Neutrophil (primary cell): ENCODE measurements around the gene CDH3.

Experiments
- H3K27ac ChIP-seq: fragments of 200-600 bp; sonication (generic); 2 replicates; pipeline ENCODE4 v1.5.1; 2016; ENCODE audit warnings: mild to moderate bottlenecking, moderate library complexity
- H3K27me3 ChIP-seq: fragments of 200-600 bp; sonication (generic); 2 replicates; pipeline ENCODE4 v1.6.0; 2016; ENCODE audit warnings: mild to moderate bottlenecking
- H3K36me3 ChIP-seq: fragments of 200-600 bp; sonication (generic); 2 replicates; pipeline ENCODE4 v1.5.1; 2017
- H3K4me1 ChIP-seq, 2 experiments: fragments of 200-600 bp in 1 of 2; sonication (generic) in 1 of 2; 1 replicate in 1 of 2; 2 replicates in 1 of 2; pipeline versions ENCODE4 v1.5.1 to v1.6.1; 2013 to 2016; ENCODE audit warnings: low read depth in 1 of 2, low read length in 1 of 2, mild to moderate bottlenecking in 1 of 2, moderate library complexity in 1 of 2; ENCODE audit not compliant: control insufficient read depth in 1 of 2, insufficient read depth in 1 of 2
- H3K4me3 ChIP-seq, 2 experiments: fragments of 200-600 bp in 1 of 2; sonication (generic) in 1 of 2; 1 replicate in 1 of 2; 2 replicates in 1 of 2; pipeline ENCODE4 v1.5.1; 2013 to 2016; ENCODE audit warnings: low read depth in 1 of 2, low read length in 1 of 2, mild to moderate bottlenecking in 1 of 2, moderate library complexity in 1 of 2
- H3K9me3 ChIP-seq: fragments of 200-600 bp; sonication (generic); 2 replicates; pipeline ENCODE4 v1.5.1; 2016
- CTCF ChIP-seq: fragments of 200-600 bp; sonication (generic); IDR thresholded peaks from 2 replicates; pipeline ENCODE4 v1.5.1; 2016; ENCODE audit warnings: antibody characterized with exemption

The CDH3 gene

GRCh38 chr16:68658974-68659360, 13.9 kb downstream of the CDH3 start:
- Histone ChIP-seq H3K4me3 (no peak overlapping the region), H3K9me3 (no peaks in the 10 kb centered on the region), H3K27ac (no peak overlapping the region), H3K27me3 (peaks cover 33% of the 10 kb centered on the region), H3K36me3 (no peaks in the 10 kb centered on the region), H3K4me1 (no peaks in the 10 kb centered on the region)
- TF ChIP-seq CTCF = no peak

- H3K4me1 ChIP-seq = no peaks in the 10 kb centered on the region
These were observed 14.6 kb downstream of the CDH3 start for GRCh38 chr16:68659412-68660358.

GRCh38 chr16:68660359-68660795, 15.3 kb downstream of the CDH3 start:
- no peaks in the 10 kb centered on the region for H3K9me3 ChIP-seq
- no peak for TF ChIP-seq CTCF
- no peaks in the 10 kb centered on the region for H3K36me3 ChIP-seq
- H3K4me3 ChIP-seq = no peak overlapping the region
- peaks cover 33% of the 10 kb centered on the region for H3K27me3 ChIP-seq
- H3K4me1 ChIP-seq = no peaks in the 10 kb centered on the region
- H3K27ac ChIP-seq = no peak overlapping the region

More at GRCh38 chr16:68659412-68660358, 14.6 kb downstream of the CDH3 start:
- no peak for TF ChIP-seq CTCF
- H3K36me3 ChIP-seq = no peaks in the 10 kb centered on the region
- no peak overlapping the region for H3K4me3 ChIP-seq
- no peaks in the 10 kb centered on the region for H3K9me3 ChIP-seq
- peaks cover 33% of the 10 kb centered on the region for H3K27me3 ChIP-seq
- no peak overlapping the region for H3K27ac ChIP-seq

- TF ChIP-seq CTCF = no peak
- Histone ChIP-seq H3K4me1 (no peaks in the 10 kb centered on the region), H3K4me3 (no peak overlapping the region), H3K27me3 (peaks cover 26% of the 10 kb centered on the region), H3K36me3 (no peaks in the 10 kb centered on the region), H3K27ac (no peak overlapping the region), H3K9me3 (no peaks in the 10 kb centered on the region)
These were observed 16.9 kb downstream of the CDH3 start for GRCh38 chr16:68662035-68662434.

- Histone ChIP-seq H3K9me3 (no peaks in the 10 kb centered on the region), H3K27me3 (peaks cover 19% of the 10 kb centered on the region), H3K36me3 (no peaks in the 10 kb centered on the region), H3K4me1 (no peaks in the 10 kb centered on the region), H3K27ac (no peak overlapping the region), H3K4me3 (no peak overlapping the region)
- TF ChIP-seq CTCF = no peak
These were observed 19.2 kb downstream of the CDH3 start for GRCh38 chr16:68664297-68664696.
